Measurements from ENCODE around the gene DRC3.

Gene DRC3

GRCh38 chr17:17971431-17972125 lies 1.1 kb upstream of the DRC3 start:
- Histone ChIP-seq H3K4me1 (ENCODE audit: control insufficient read depth, low read depth, low read length) (peaks cover 5% of the 10 kb centered on the region), H3K4me3 (ENCODE audit: low read length) (peak overlapping the region; percentile 55), H2BK120ac (ENCODE audit: low read depth, low read length) (no peak overlapping the region), H2BK5ac (ENCODE audit: low read length) (no peak overlapping the region), H3K56ac (ENCODE audit: low read length) (peak overlapping the region; percentile 83), H3K27ac (ENCODE audit: low read depth, low read length) (no peak overlapping the region), H2BK15ac (replicated peaks; ENCODE audit: low read depth) (no peak overlapping the region), H3K4me2 (ENCODE audit: low read length) (peak overlapping the region; percentile 67), H3K18ac (ENCODE audit: low read length) (no peak overlapping the region), H3K4ac (ENCODE audit: low read depth, low read length) (no peak overlapping the region), H3K79me2 (ENCODE audit: control insufficient read depth, insufficient read depth, low read length) (no peaks in the 10 kb centered on the region), H4K8ac (ENCODE audit: low read depth, low read length) (no peak overlapping the region), H3K27me3 (ENCODE audit: insufficient read depth, low read length, poor library complexity) (no peaks in the 10 kb centered on the region), H3K79me1 (ENCODE audit: low read length) (no peaks in the 10 kb centered on the region), H4K5ac (ENCODE audit: low read length) (no peak overlapping the region), H3K36me3 (ENCODE audit: control insufficient read depth, insufficient read depth, low read length) (no peaks in the 10 kb centered on the region), H2AK5ac (ENCODE audit: low read length) (no peak overlapping the region), H3K9ac (ENCODE audit: low read length) (peak overlapping the region; percentile 65), H3K23ac (ENCODE audit: low read length) (no peak overlapping the region)
- WGBS (ENCODE audit: extremely low coverage, insufficient coverage, low lambda C conversion rate) = no CpG with 5 or more reads among the region's 33 CpGs
- DNase-seq = peak; percentile 34

DNA sequence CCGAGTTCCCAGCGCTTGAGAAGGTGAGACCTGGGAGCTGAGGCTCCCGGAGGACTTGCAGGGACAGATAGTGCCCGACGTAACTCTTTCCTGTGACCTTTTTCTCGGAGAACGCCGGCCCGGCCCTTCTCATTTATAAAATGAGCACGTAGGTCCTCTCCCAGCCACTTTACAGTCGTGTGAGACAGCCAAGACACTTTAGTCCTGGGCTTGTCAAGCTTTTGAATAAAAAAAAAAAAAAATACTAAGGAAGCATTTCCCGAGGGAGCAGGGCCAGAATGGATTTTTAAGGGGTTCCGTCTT lies 241 bp downstream of the DRC3 start:
- H3K79me2 ChIP-seq (ENCODE audit: control insufficient read depth, insufficient read depth, low read length) = no peaks in the 10 kb centered on the region
- no peak overlapping the region for H3K23ac ChIP-seq (ENCODE audit: low read length)
- H2BK5ac ChIP-seq (ENCODE audit: low read length) = no peak overlapping the region
- H3K27me3 ChIP-seq (ENCODE audit: insufficient read depth, low read length, poor library complexity) = no peaks in the 10 kb centered on the region
- no peak overlapping the region for H4K8ac ChIP-seq (ENCODE audit: low read depth, low read length)
- H3K79me1 ChIP-seq (ENCODE audit: low read length) = no peaks in the 10 kb centered on the region
- H3K18ac ChIP-seq (ENCODE audit: low read length) = no peak overlapping the region
- peak overlapping the region; percentile 32 for H3K4me3 ChIP-seq (ENCODE audit: low read length)
- no peak overlapping the region for H3K4ac ChIP-seq (ENCODE audit: low read depth, low read length)
- H3K9ac ChIP-seq (ENCODE audit: low read length) = peak overlapping the region; percentile 46
- no peak overlapping the region for H2BK15ac ChIP-seq (replicated peaks; ENCODE audit: low read depth)
- H3K56ac ChIP-seq (ENCODE audit: low read length) = peak overlapping the region; percentile 44
- H2AK5ac ChIP-seq (ENCODE audit: low read length) = no peak overlapping the region
- no peak overlapping the region for H3K27ac ChIP-seq (ENCODE audit: low read depth, low read length)
- DNase-seq = no peak
- no CpG with 5 or more reads among the region's 13 CpGs for WGBS (ENCODE audit: extremely low coverage, insufficient coverage, low lambda C conversion rate)
- H3K36me3 ChIP-seq (ENCODE audit: control insufficient read depth, insufficient read depth, low read length) = no peaks in the 10 kb centered on the region
- H3K4me1 ChIP-seq (ENCODE audit: control insufficient read depth, low read depth, low read length) = peaks cover 5% of the 10 kb centered on the region
- no peak overlapping the region for H4K5ac ChIP-seq (ENCODE audit: low read length)
- peak overlapping the region; percentile 75 for H3K4me2 ChIP-seq (ENCODE audit: low read length)
- H2BK120ac ChIP-seq (ENCODE audit: low read depth, low read length) = no peak overlapping the region

DNA sequence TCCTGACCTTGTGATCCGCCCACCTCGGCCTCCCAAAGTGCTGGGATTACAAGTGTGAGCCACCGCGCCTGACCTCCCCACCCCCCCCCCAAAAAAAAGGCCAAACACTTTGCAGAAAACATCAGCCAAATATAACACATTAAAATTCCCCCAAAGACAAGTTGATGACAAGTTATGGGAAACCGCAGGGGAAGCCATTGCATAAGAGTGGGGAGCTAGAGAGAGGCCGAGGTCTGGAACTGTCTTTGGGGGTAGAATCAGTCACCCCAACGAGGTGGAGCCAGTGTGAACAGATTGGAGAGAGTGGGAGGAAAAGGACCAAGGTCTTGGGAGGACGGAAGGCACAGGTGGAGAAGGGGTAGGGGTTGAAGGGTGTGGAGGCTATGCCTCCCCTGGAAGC lies 2.8 kb downstream of the DRC3 start:
- Histone ChIP-seq H3K56ac (ENCODE audit: low read length) (no peak overlapping the region), H3K4me3 (ENCODE audit: low read length) (no peak overlapping the region), H2BK15ac (replicated peaks; ENCODE audit: low read depth) (no peak overlapping the region), H2BK5ac (ENCODE audit: low read length) (no peak overlapping the region), H2BK120ac (ENCODE audit: low read depth, low read length) (no peak overlapping the region), H3K4me2 (ENCODE audit: low read length) (no peak overlapping the region), H3K4ac (ENCODE audit: low read depth, low read length) (no peak overlapping the region), H4K8ac (ENCODE audit: low read depth, low read length) (no peak overlapping the region), H3K27ac (ENCODE audit: low read depth, low read length) (no peak overlapping the region), H3K79me2 (ENCODE audit: control insufficient read depth, insufficient read depth, low read length) (no peaks in the 10 kb centered on the region), H3K36me3 (ENCODE audit: control insufficient read depth, insufficient read depth, low read length) (no peaks in the 10 kb centered on the region), H4K5ac (ENCODE audit: low read length) (no peak overlapping the region), H3K9ac (ENCODE audit: low read length) (no peak overlapping the region), H3K18ac (ENCODE audit: low read length) (no peak overlapping the region), H3K23ac (ENCODE audit: low read length) (no peak overlapping the region), H3K27me3 (ENCODE audit: insufficient read depth, low read length, poor library complexity) (no peaks in the 10 kb centered on the region), H3K79me1 (ENCODE audit: low read length) (no peaks in the 10 kb centered on the region), H3K4me1 (ENCODE audit: control insufficient read depth, low read depth, low read length) (peaks cover 5% of the 10 kb centered on the region), H2AK5ac (ENCODE audit: low read length) (no peak overlapping the region)
- DNase-seq = no peak
- no CpG with 5 or more reads among the region's 8 CpGs for WGBS (ENCODE audit: extremely low coverage, insufficient coverage, low lambda C conversion rate)

- Histone ChIP-seq H2BK120ac (ENCODE audit: low read depth, low read length) (no peak overlapping the region), H3K18ac (ENCODE audit: low read length) (no peak overlapping the region), H3K79me1 (ENCODE audit: low read length) (no peaks in the 10 kb centered on the region), H3K23ac (ENCODE audit: low read length) (no peak overlapping the region), H3K9ac (ENCODE audit: low read length) (no peak overlapping the region), H3K36me3 (ENCODE audit: control insufficient read depth, insufficient read depth, low read length) (no peaks in the 10 kb centered on the region), H4K8ac (ENCODE audit: low read depth, low read length) (no peak overlapping the region), H2AK5ac (ENCODE audit: low read length) (no peak overlapping the region), H3K4me2 (ENCODE audit: low read length) (no peak overlapping the region), H3K27me3 (ENCODE audit: insufficient read depth, low read length, poor library complexity) (no peaks in the 10 kb centered on the region), H2BK5ac (ENCODE audit: low read length) (no peak overlapping the region), H3K4me1 (ENCODE audit: control insufficient read depth, low read depth, low read length) (no peaks in the 10 kb centered on the region), H4K5ac (ENCODE audit: low read length) (no peak overlapping the region), H3K79me2 (ENCODE audit: control insufficient read depth, insufficient read depth, low read length) (no peaks in the 10 kb centered on the region), H3K4ac (ENCODE audit: low read depth, low read length) (no peak overlapping the region), H3K4me3 (ENCODE audit: low read length) (no peak overlapping the region), H3K27ac (ENCODE audit: low read depth, low read length) (no peak overlapping the region), H2BK15ac (replicated peaks; ENCODE audit: low read depth) (no peak overlapping the region), H3K56ac (ENCODE audit: low read length) (peak overlapping the region; percentile 58)
- no peak for DNase-seq
- no CpG with 5 or more reads among the region's 10 CpGs for WGBS (ENCODE audit: extremely low coverage, insufficient coverage, low lambda C conversion rate)
Observed at GRCh38 chr17:17976931-17977570, 4.4 kb downstream of the DRC3 start.

GRCh38 chr17:17978481-17979424 lies 6.1 kb downstream of the DRC3 start:
- Histone ChIP-seq H3K36me3 (ENCODE audit: control insufficient read depth, insufficient read depth, low read length) (no peaks in the 10 kb centered on the region), H3K4me2 (ENCODE audit: low read length) (no peak overlapping the region), H3K79me2 (ENCODE audit: control insufficient read depth, insufficient read depth, low read length) (no peaks in the 10 kb centered on the region), H2AK5ac (ENCODE audit: low read length) (no peak overlapping the region), H2BK120ac (ENCODE audit: low read depth, low read length) (no peak overlapping the region), H3K4ac (ENCODE audit: low read depth, low read length) (no peak overlapping the region), H4K5ac (ENCODE audit: low read length) (no peak overlapping the region), H4K8ac (ENCODE audit: low read depth, low read length) (no peak overlapping the region), H3K4me1 (ENCODE audit: control insufficient read depth, low read depth, low read length) (no peaks in the 10 kb centered on the region), H3K27me3 (ENCODE audit: insufficient read depth, low read length, poor library complexity) (no peaks in the 10 kb centered on the region), H3K56ac (ENCODE audit: low read length) (no peak overlapping the region), H3K23ac (ENCODE audit: low read length) (no peak overlapping the region), H2BK5ac (ENCODE audit: low read length) (no peak overlapping the region), H3K79me1 (ENCODE audit: low read length) (no peaks in the 10 kb centered on the region), H3K27ac (ENCODE audit: low read depth, low read length) (no peak overlapping the region), H3K18ac (ENCODE audit: low read length) (no peak overlapping the region), H3K9ac (ENCODE audit: low read length) (no peak overlapping the region), H3K4me3 (ENCODE audit: low read length) (no peak overlapping the region), H2BK15ac (replicated peaks; ENCODE audit: low read depth) (no peak overlapping the region)
- DNase-seq = no peak
- WGBS (ENCODE audit: extremely low coverage, insufficient coverage, low lambda C conversion rate) = 100% methylated on average over 1 of the region's 14 CpGs

Measured in mesendoderm (in vitro differentiated cells).